Fibroblast of villous mesenchyme (primary cell): Measurements from ENCODE around the gene RIPOR3. TPM values are rescaled to one million over a fixed set of nuclear protein-coding genes. Genes with fewer than 3 reads are reported as not detected.

Experiments
- DNase-seq: peaks from one replicate; pipeline ENCODE4 v3.0.0-alpha.2; 2010; ENCODE audit warnings: low read depth
- H3K4me3 ChIP-seq: 2 replicates; pipeline ENCODE4 v1.5.1; 2011; ENCODE audit warnings: low read depth, mild to moderate bottlenecking, low read length
- CTCF ChIP-seq: IDR thresholded peaks from 2 replicates; pipeline ENCODE4 v1.5.1; 2012; ENCODE audit warnings: low read depth, mild to moderate bottlenecking, low read length; ENCODE audit not compliant: insufficient read depth
- total RNA-seq: library from RNA; depleted of rRNA; stranded (reverse); fragments of >200 nt; gene quantifications from 2 replicates; pipeline ENCODE4 v1.2.3, GENCODE V29; 2012

Gene RIPOR3
- total RNA-seq, 1 donor, result 28.1 TPM

- no peak overlapping the region for H3K4me3 ChIP-seq
- no peak for TF ChIP-seq CTCF
- DNase-seq, result no peak
These were observed 59.1 kb downstream of the RIPOR3 start for GRCh38 chr20:50632236-50632635.

DNA sequence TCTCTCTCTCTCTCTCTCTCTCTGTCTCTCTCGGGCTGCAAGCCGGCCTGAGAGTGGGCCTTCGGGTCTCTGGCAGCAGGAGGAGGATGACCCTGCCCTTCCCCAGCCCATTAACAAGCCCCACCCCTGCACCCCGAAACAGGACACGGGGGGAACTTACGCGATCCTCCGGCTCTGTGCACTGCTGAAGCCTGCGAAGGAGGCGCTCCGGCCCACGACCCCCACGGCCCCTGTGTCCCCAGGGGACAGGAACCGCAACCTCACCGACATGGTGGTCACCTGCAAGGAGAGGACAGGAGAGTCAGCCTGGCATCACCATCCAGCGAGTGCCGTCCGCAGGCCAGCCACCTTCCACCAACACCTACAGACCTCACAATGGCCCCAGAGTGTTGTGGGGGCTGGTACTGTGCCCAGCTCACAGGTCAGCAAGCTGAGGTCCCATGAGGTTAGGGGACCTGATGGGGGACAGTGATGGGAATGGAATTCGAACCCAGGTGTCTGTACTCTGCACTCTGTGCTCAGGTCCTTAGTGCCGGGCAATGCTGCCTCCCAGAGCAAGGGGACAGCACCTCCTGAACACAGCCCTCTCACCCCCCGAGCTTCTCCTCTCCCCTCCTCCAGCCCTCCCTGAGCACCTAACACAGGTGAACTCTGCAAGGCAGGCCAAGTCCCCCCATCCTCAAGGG, 60.6 kb downstream of the RIPOR3 start:
- no peak for TF ChIP-seq CTCF
- no peak for DNase-seq
- H3K4me3 ChIP-seq, result no peak overlapping the region

DNA sequence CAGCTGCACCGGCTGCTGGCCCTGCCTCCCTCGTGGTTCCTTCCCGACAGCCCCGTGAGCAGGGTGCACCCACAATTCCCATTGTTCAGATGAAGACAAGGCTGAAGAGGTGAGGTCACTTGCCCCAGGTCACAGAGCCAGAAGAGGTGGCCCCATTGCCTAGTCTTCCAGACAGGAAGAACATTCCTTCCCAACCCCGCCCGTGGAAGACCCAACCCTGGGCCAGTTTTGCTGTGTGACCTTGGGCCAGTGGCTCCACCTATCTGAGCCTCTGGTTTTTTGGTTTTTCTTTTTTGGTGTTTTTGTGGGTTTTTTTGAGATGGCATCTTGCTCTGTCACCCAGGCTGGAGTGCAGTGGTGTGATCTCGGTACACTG, 61.7 kb downstream of the RIPOR3 start:
- no peak overlapping the region for H3K4me3 ChIP-seq
- DNase-seq, result no peak
- TF ChIP-seq CTCF, result no peak

GRCh38 chr20:50628853-50629669, 62.3 kb downstream of the RIPOR3 start:
- TF ChIP-seq CTCF, result no peak
- no peak overlapping the region for H3K4me3 ChIP-seq
- no peak for DNase-seq

DNA sequence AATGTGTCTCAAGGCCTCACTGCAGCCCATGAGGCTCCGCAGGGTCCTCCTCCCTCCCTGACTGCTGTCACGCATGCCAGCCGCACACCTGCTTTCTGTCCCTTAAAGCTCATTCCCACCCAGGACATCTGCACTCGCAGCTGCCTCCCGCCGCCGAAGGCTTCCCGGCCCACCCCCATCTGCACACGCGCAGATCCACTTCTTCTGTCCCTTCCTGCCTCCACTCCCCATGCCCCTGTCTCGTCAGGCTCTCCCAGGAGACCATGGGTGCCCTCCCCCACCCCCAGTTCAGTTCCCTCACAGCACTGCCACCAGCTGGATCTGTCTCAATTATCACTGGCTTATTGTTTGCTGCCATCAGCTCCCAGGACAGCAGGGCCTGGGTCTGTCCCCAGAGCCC, 63.0 kb downstream of the RIPOR3 start:
- no peak for DNase-seq
- H3K4me3 ChIP-seq, result no peak overlapping the region
- TF ChIP-seq CTCF, result no peak

DNA sequence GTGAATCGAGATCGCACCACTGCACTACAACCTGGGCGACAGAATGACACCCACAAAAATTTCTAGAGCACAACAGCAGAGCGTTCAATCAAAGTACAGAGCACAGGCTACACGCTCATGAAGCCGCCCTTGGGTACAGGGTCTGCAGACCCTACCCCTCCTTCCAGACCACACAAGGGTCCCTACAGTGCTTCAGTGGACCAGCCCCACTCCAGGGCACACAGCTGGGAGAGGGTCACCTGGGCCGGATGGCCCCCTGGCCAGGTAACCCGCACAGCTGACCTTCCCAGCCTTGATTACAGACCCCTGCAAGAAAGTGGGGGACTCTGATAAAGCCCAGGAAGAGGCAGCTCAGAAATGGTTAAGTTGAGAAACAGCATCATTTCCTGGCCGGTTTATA, 63.6 kb downstream of the RIPOR3 start:
- no peak for TF ChIP-seq CTCF
- no peak for DNase-seq
- no peak overlapping the region for H3K4me3 ChIP-seq
